Globus pallidus (tissue), 1 donor: Measurements from ENCODE around the gene PCNX3.

Source experiments
- DNase-seq: peaks from one replicate; pipeline ENCODE4 v3.0.0-alpha.2; 2015; ENCODE audit warnings: low spot score

The PCNX3 gene

GRCh38 chr11:65580756-65581155, 34.8 kb upstream of the PCNX3 start:
- no peak for DNase-seq

- no peak for DNase-seq
Observed at GRCh38 chr11:65581928-65582327, 33.6 kb upstream of the PCNX3 start.

DNA sequence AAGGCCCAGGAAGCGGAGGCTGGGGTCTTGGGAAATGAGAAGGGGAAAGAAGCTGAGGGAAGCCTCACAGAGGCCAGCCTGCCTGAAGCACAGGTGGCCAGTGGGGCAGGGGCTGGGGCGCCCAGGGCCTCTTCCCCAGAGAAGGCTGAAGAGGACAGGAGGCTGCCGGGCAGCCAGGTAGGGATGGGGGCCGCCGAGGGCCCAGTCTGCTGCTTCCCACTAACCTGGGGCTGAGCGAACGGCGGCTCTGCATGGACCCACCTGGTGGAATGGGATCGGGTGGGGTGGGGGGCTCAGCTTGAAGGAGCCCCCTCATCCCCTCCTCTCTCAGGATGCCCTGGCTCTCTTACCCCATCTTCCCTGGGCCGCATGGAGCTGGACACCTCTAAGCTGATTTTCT, 32.0 kb upstream of the PCNX3 start:
- DNase-seq: no peak

- no peak for DNase-seq
Observed at GRCh38 chr11:65584106-65584505, 31.5 kb upstream of the PCNX3 start.

GRCh38 chr11:65584723-65585171, 30.8 kb upstream of the PCNX3 start:
- DNase-seq: no peak

DNA sequence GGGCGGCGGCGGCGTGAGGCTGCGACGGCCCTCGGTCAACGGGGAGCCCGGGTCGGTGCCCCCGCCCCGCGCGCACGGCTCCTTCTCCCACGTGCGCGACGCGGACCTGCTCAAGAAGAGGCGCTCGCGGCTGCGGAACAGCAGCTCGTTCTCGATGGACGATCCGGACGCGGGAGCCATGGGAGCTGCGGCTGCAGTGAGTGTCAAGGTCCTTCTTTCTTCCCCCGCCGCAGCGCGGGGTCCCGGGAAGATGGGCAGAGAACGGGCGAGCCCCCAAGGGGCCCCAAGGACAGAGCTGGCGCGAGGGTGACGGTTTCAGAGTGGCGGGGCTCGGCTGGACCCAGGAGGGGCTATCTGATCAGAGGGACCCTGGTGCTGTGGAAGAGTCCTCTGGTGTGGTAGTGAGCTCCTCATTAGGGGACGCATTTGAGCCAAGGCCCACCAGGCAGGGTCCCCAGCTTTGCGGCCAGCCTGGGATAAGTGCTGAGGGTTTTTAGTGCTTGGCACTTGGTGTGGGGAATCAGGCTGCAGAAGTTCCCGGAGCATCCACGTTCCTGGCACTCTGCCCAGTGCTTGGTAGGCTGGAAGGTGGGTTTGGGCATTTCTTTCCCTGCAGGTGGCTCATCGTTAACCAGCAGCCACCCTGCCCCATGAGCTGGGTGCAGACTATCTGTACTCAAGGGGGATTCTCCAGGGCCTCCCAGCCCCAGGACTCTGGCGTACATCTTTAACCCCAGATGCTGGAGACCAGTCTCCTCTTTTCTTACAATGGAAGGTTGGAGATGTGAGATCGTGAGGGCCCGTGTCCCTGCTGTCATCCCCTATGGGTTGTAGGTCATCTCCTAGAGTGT, 30.0 kb upstream of the PCNX3 start:
- DNase-seq: no peak

DNA sequence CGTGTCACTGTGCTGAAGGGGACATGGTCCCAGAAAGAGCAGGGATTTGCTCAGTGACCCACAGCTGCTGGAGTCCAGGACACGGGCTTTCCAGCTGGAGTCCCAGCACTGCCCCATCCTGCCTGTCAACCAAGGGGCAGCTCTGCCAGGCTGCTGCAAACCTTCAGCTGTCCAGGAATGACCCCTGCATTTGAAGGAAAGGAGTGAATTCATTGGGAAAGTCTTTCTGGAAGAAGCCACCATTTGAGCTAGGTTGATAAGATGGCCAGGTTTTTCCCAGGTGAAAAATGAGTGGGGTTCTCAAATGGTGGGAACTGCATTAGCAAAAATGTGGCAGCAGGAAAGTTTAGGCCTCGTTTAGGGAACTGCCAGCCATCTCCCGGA, 29.3 kb upstream of the PCNX3 start:
- DNase-seq: no peak

GRCh38 chr11:65586676-65587075, 28.9 kb upstream of the PCNX3 start:
- DNase-seq: no peak

GRCh38 chr11:65588199-65589054, 27.1 kb upstream of the PCNX3 start:
- DNase-seq: no peak

DNA sequence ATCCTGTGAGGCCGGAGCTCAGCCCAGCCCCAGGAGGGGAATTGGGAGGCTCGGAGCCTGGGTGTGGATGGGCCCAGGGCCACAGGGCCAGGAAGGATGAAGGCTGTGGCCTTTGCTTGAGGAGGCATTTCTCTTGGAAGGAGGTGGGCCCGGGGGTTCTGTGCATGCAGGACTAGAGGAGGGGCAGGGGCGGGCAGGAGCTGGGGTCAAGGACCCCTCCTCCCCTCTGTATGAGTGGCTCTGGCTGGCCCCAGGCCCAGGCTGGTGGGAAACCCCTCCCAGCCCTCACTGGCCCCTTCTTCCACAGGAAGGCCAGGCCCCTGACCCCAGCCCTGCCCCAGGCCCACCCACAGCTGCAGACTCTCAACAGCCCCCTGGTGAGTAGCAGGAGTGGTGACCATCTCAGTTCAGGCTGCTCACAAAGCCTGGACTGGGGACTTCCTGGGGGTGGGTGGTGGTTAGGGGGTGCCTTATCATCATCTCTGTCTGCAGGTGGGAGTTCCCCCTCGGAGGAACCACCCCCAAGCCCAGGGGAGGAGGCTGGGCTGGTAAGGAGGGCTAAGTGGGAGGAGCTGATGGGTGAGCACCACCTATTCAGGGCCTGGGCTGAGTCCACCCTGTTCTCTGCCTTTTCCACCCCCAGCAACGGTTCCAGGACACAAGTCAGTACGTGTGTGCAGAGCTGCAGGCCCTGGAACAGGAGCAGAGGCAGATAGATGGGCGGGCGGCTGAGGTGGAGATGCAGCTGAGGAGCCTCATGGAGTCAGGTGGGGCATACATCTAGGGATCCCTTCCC, 25.9 kb upstream of the PCNX3 start:
- no peak for DNase-seq

- DNase-seq: no peak
Observed at GRCh38 chr11:65590240-65590738, 25.3 kb upstream of the PCNX3 start.

- no peak for DNase-seq
Observed at GRCh38 chr11:65591939-65592857, 23.4 kb upstream of the PCNX3 start.

GRCh38 chr11:65592858-65593517, 22.6 kb upstream of the PCNX3 start:
- DNase-seq: no peak

- DNase-seq: peak; percentile 76
Observed at GRCh38 chr11:65593518-65594414, 21.8 kb upstream of the PCNX3 start.

GRCh38 chr11:65595131-65595530, 20.4 kb upstream of the PCNX3 start:
- DNase-seq: no peak

DNA sequence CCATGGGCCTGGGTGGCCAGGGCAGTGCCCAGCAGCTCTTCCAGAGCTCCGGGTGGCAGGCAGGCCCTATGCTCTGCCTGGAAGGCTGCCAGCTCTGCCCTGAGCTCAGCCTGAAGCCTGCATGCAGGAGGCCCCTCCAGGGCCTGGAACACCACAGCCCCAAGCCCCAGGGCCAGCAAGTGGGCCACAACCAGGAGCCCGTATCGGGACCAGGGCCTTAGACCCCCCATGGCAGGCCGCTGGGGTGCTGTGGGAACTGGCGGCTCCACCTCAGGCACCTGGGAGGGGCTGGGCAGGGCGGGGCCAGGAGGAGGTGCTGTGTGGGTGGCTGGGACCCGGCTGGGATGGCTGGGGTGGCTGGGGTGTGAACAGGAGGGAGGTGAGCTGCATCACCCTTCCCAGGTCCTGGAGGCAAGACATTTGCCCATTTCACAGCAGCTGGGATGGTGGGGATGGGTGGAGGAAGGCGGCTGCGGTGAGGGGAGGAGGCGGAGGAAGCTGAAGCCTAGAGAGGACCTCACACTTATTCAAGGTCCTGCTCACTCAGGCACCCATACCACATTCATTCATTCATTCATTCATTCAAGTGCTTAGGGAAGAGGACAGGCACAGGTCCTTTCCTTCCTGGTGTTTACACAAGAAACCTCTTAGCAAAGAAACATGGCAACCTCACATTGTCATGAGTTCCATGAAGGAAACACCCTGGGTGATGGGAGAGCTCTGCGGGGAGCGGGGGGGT, 19.9 kb upstream of the PCNX3 start, which contains the start of gene KCNK7:
TSS of gene KCNK7 (minus strand) at position 258 of the 739 bp plus-strand sequence. CDS start at position 230, 28 bp downstream.
- DNase-seq: no peak

GRCh38 chr11:65596520-65596919, 19.1 kb upstream of the PCNX3 start:
- DNase-seq: no peak

DNA sequence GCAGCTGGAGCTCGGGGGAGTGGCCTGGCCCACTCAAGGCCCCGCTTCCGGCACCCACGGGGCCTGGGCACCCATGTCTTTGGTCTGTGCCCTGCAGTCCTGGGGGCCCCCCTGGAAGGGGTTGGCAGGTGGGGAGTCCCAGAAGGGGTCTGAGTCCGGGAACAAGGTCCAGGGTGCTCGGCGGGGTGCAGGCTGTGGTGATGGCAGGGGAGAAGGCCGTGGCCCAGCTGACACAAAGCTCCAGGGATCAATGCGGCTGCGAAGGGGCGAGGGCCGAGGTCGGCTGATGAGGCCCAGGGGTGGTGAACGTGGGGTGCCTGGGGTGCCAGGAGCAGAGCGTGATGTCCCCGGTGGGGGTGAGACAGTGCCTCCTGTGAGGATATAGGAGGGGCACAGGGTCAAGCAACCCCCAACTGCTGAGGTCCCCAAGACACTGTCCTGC, 17.3 kb upstream of the PCNX3 start:
- no peak for DNase-seq
